PC-9 (cell line): Measurements from ENCODE around the gene GRM8. TPM values are rescaled to one million over a fixed set of nuclear protein-coding genes. Genes with fewer than 3 reads are reported as not detected.

ENCODE experiments used
- BruUV-seq: library from RNA; stranded (reverse); fragments of 400-500 nt; replicated peaks from 2 replicates; lab custom pipeline; 2021; lab: Mats Ljungman, UMichigan
- CTCF ChIA-PET: fragments of 300-600 bp; sonication (Branson Sonifier 250); formaldehyde crosslinking; loops from one replicate; lab custom pipeline; 2022; ENCODE audit warnings: antibody characterized with exemption; lab: Charles Lee
- POLR2A ChIA-PET: fragments of 300-600 bp; sonication (Branson Sonifier 250); formaldehyde crosslinking; loops from one replicate; lab custom pipeline; 2022; ENCODE audit warnings: antibody characterized with exemption; ENCODE audit not compliant: unreplicated experiment; lab: Charles Lee
- DNase-seq, 2 experiments: peaks; one replicate each; pipeline versions ENCODE4 v3.0.0 to v3.0.0-alpha.2; 2015 to 2022; ENCODE audit warnings: mixed read lengths in 1 of 2
- H2AFZ ChIP-seq: fragments of 200-600 bp; sonication (generic); 2 replicates; pipeline ENCODE4 v1.8.1; 2017; ENCODE audit warnings: antibody characterized with exemption
- H3F3A ChIP-seq: fragments of 200-600 bp; sonication (generic); 2 replicates; pipeline ENCODE4 v1.8.1; 2017; ENCODE audit warnings: antibody characterized with exemption, mild to moderate bottlenecking, low read depth; ENCODE audit not compliant: insufficient read depth
- H3K27ac ChIP-seq: fragments of 200-600 bp; sonication (generic); 2 replicates; pipeline ENCODE4 v1.6.1; 2016; ENCODE audit warnings: mixed run types
- H3K27me3 ChIP-seq: fragments of 200-600 bp; sonication (generic); 2 replicates; pipeline ENCODE4 v1.6.1; 2016; ENCODE audit warnings: low read depth, mixed run types; ENCODE audit not compliant: insufficient read depth
- H3K36me3 ChIP-seq: fragments of 200-600 bp; sonication (generic); 2 replicates; pipeline ENCODE4 v1.6.1; 2016; ENCODE audit warnings: low read depth, mixed run types
- H3K4me1 ChIP-seq: fragments of 200-600 bp; sonication (generic); replicated peaks from 2 replicates; pipeline ENCODE4 v1.6.1; 2016; ENCODE audit warnings: mixed run types; ENCODE audit not compliant: insufficient read depth
- H3K4me2 ChIP-seq: fragments of 200-600 bp; sonication (generic); 2 replicates; pipeline ENCODE4 v1.6.1; 2017; ENCODE audit warnings: mixed run types
- H3K4me3 ChIP-seq: fragments of 200-600 bp; sonication (generic); 2 replicates; pipeline ENCODE4 v1.6.1; 2016; ENCODE audit warnings: mixed run types
- H3K79me2 ChIP-seq: fragments of 200-600 bp; sonication (generic); 2 replicates; pipeline ENCODE4 v1.6.1; 2017; ENCODE audit warnings: low read depth, mixed run types
- H3K9me2 ChIP-seq: fragments of 200-600 bp; sonication (generic); 2 replicates; pipeline ENCODE4 v1.8.1; 2017; ENCODE audit warnings: mild to moderate bottlenecking; ENCODE audit not compliant: insufficient read depth
- H3K9me3 ChIP-seq: fragments of 200-600 bp; sonication (generic); 2 replicates; pipeline ENCODE4 v1.8.1; 2016; ENCODE audit warnings: low read depth; ENCODE audit not compliant: insufficient read depth
- H4K20me1 ChIP-seq: fragments of 200-600 bp; sonication (generic); 2 replicates; pipeline ENCODE4 v1.8.1; 2017; ENCODE audit not compliant: insufficient read depth
- EZH2 ChIP-seq: fragments of 200-600 bp; sonication (generic); IDR thresholded peaks from 2 replicates; pipeline ENCODE4 v1.8.0; 2017; ENCODE audit warnings: antibody characterized with exemption, low read depth
- intact Hi-C: fragments of 100-400 bp; cut with micrococcal nuclease; formaldehyde crosslinking; loops from one replicate; pipeline ENCODE4 v1.10.0; 2022; ENCODE audit not compliant: unreplicated experiment
- total RNA-seq: library from RNA; stranded (reverse); gene quantifications from 2 replicates; pipeline ENCODE4 v1.2.3, GENCODE V29; 2021
- TF ChIP-seq, protein P1 (sequence below): fragments of 200-600 bp; sonication (generic); conservative IDR thresholded peaks from 2 replicates; pipeline ENCODE4 v1.6.1; 2017; ENCODE audit warnings: mixed run types, antibody characterized with exemption, mild to moderate bottlenecking, moderate library complexity

The GRM8 gene
- total RNA-seq, 1 experiment from 2014 or later: not detected

DNA sequence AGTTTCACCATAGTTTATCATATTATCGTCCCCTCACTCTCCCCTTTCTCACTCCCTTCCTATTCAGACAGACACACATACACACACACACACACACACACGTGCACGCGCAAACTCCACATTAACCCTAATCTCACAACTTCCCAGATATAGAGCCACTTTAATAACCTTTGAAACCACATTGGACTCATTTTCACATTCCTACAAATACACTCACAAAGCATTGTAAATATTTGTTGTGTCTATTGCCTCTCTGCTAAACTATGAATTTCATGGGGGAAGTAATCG is 433.6 kb downstream of the GRM8 start:
- ChIA-PET POLR2A (no interaction called here), CTCF (no interaction called here)

DNA sequence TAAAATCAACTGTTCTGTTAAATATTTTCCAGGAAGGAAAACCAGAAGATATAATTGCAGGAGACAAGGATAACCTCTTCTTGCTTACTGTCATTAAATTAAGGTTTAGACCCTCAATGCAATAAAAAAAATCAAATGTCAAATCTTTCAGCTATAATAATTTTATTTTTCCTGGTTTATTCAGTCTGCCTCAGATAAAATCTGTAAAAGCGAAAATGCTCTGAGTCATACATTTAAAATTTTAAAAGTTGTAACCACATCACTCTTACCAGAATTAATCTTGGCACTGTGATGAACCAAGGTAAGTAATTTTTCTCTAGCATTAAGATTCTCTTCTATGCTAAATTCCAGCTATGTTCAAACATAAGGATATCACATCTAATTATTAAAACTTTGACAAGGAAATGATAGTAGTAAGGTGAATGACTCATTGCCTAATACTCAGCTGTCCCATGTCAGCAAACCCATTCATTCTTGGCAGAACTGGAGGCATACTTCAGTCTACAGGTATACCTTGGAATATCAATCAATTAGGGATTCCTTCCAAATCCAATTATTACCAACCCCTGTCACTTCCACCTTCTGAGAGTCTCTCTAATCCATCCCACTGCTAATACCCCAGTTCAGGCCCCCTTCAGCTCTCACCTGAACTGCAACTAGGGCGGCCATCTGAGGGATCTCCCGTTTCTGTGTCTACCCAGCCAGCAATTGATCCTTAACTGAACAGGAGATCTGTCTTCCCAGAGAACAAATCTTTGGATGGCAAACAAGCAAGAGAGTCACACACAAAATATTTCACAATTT is 434.1 kb downstream of the GRM8 start:
- Histone ChIP-seq H2AFZ (no peak overlapping the region), H3K4me2 (no peak overlapping the region), H3K4me1 (no peaks in the 10 kb centered on the region), H3K9me3 (no peaks in the 10 kb centered on the region), H3K9me2 (no peaks in the 10 kb centered on the region), H3K36me3 (no peaks in the 10 kb centered on the region), H3F3A (no peaks in the 10 kb centered on the region), H3K4me3 (no peak overlapping the region), H3K27me3 (no peaks in the 10 kb centered on the region), H3K27ac (no peak overlapping the region), H4K20me1 (no peaks in the 10 kb centered on the region), H3K79me2 (no peaks in the 10 kb centered on the region)
- intact Hi-C loops: no loop called here
- no peak for DNase-seq
- BruUV-seq: no TSS peak
- TF ChIP-seq, protein P1, sequence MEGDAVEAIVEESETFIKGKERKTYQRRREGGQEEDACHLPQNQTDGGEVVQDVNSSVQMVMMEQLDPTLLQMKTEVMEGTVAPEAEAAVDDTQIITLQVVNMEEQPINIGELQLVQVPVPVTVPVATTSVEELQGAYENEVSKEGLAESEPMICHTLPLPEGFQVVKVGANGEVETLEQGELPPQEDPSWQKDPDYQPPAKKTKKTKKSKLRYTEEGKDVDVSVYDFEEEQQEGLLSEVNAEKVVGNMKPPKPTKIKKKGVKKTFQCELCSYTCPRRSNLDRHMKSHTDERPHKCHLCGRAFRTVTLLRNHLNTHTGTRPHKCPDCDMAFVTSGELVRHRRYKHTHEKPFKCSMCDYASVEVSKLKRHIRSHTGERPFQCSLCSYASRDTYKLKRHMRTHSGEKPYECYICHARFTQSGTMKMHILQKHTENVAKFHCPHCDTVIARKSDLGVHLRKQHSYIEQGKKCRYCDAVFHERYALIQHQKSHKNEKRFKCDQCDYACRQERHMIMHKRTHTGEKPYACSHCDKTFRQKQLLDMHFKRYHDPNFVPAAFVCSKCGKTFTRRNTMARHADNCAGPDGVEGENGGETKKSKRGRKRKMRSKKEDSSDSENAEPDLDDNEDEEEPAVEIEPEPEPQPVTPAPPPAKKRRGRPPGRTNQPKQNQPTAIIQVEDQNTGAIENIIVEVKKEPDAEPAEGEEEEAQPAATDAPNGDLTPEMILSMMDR: no peak
- TF ChIP-seq EZH2: no peak
- CTCF ChIA-PET: no interaction called here
- POLR2A ChIA-PET: no interaction called here

More for the DNA sequence above, 433.6 kb downstream of the GRM8 start:
- Histone ChIP-seq H3K27ac (no peak overlapping the region), H2AFZ (no peak overlapping the region), H3K4me1 (no peaks in the 10 kb centered on the region), H3K79me2 (no peaks in the 10 kb centered on the region), H3K4me3 (no peak overlapping the region), H3K27me3 (no peaks in the 10 kb centered on the region), H3K4me2 (no peak overlapping the region), H4K20me1 (no peaks in the 10 kb centered on the region), H3F3A (no peaks in the 10 kb centered on the region), H3K9me2 (no peaks in the 10 kb centered on the region), H3K36me3 (no peaks in the 10 kb centered on the region), H3K9me3 (no peaks in the 10 kb centered on the region)
- BruUV-seq: no TSS peak
- intact Hi-C loops: no loop called here
- no peak for TF ChIP-seq EZH2
- TF ChIP-seq, protein P1: no peak
- DNase-seq: no peak

DNA sequence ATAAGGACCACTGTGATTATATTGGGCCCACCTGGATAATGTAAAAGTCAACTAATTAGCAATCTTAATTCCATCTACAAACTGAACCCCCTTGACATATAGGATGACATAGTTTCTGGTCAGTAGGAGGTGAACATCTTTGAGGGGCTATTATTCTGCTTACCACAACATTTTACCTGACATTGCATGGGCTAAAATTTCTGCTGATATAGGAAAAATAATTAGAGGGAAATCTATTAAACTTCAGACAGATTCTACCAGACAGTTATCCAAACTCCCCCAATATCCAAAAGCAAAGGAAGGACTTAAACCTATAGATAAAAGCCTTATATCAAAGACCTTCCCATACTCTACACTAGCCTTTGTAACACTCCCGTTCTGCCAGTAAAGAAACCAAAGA is 443.6 kb downstream of the GRM8 start:
- ChIA-PET CTCF (no interaction called here), POLR2A (no interaction called here)
- no peaks in the 10 kb centered on the region for H3K36me3 ChIP-seq
- H3K27me3 ChIP-seq: no peaks in the 10 kb centered on the region
- no peaks in the 10 kb centered on the region for H3K9me2 ChIP-seq
- no peaks in the 10 kb centered on the region for H3F3A ChIP-seq
- H3K4me2 ChIP-seq: no peak overlapping the region
- H3K9me3 ChIP-seq: no peaks in the 10 kb centered on the region
- H3K27ac ChIP-seq: no peak overlapping the region
- no TSS peak for BruUV-seq
- H3K4me3 ChIP-seq: no peak overlapping the region
- TF ChIP-seq EZH2: no peak
- TF ChIP-seq, protein P1: no peak
- no peaks in the 10 kb centered on the region for H3K4me1 ChIP-seq
- H3K79me2 ChIP-seq: no peaks in the 10 kb centered on the region
- no peak for DNase-seq
- H4K20me1 ChIP-seq: no peaks in the 10 kb centered on the region
- H2AFZ ChIP-seq: no peak overlapping the region
- intact Hi-C loops: no loop called here
